ENCODE results near the gene ARHGAP10. TPM values are rescaled to one million over a fixed set of nuclear protein-coding genes. Genes with fewer than 3 reads are reported as not detected.

ARHGAP10 gene
- total RNA-seq, 1 experiment from 2014 or later = 4.8 TPM

- Histone ChIP-seq H3K36me3 (ENCODE audit: insufficient read depth, low read length, poor library complexity, severe bottlenecking) (no peaks in the 10 kb centered on the region), H3K27me3 (replicated peaks; ENCODE audit: insufficient read depth, low read depth, low read length, poor library complexity) (no peaks in the 10 kb centered on the region), H3K9me3 (ENCODE audit: low read depth, low read length, poor library complexity, severe bottlenecking) (no peaks in the 10 kb centered on the region), H3K4me3 (ENCODE audit: low read depth, low read length, poor library complexity, severe bottlenecking) (no peak overlapping the region), H3K27ac (ENCODE audit: low read depth, low read length, poor library complexity, severe bottlenecking) (no peak overlapping the region), H3K4me1 (ENCODE audit: insufficient read depth, low read length, poor library complexity, severe bottlenecking) (peaks cover 14% of the 10 kb centered on the region)
- BruUV-seq (replicated peaks) = no TSS peak
- TF ChIP-seq EZH2 (IDR thresholded peaks at IDR 0.05; ENCODE audit: borderline replicate concordance, low read depth, low read length, poor library complexity, severe bottlenecking) (no peak), CTCF (conservative IDR thresholded peaks at IDR 0.05; ENCODE audit: low read depth, low read length) (no peak)
- ChIA-PET CTCF (no interaction called here), POLR2A (ENCODE audit: low non-redundant PET) (interaction anchor here (0.6 kb wide), 1 partner anchor 93 kb away, joined by 8 read pairs; no protein-coding TSS in a partner anchor)
- DNase-seq (ENCODE audit: low spot score) = no peak
- intact Hi-C loops (cut with micrococcal nuclease; ENCODE audit: unreplicated experiment) = no loop called here
These were observed 116.1 kb downstream of the ARHGAP10 start for GRCh38 chr4:147847751-147848590.

- POLR2A ChIA-PET (ENCODE audit: low non-redundant PET) = interaction anchor here (0.6 kb wide), 1 partner anchor 94 kb away, joined by 8 read pairs; no protein-coding TSS in a partner anchor
- CTCF ChIA-PET = no interaction called here
- Histone ChIP-seq H3K9me3 (ENCODE audit: low read depth, low read length, poor library complexity, severe bottlenecking) (no peaks in the 10 kb centered on the region), H3K36me3 (ENCODE audit: insufficient read depth, low read length, poor library complexity, severe bottlenecking) (no peaks in the 10 kb centered on the region), H3K4me1 (ENCODE audit: insufficient read depth, low read length, poor library complexity, severe bottlenecking) (peaks cover 13% of the 10 kb centered on the region), H3K27ac (ENCODE audit: low read depth, low read length, poor library complexity, severe bottlenecking) (no peak overlapping the region), H3K27me3 (replicated peaks; ENCODE audit: insufficient read depth, low read depth, low read length, poor library complexity) (no peaks in the 10 kb centered on the region), H3K4me3 (ENCODE audit: low read depth, low read length, poor library complexity, severe bottlenecking) (no peak overlapping the region)
- no TSS peak for BruUV-seq (replicated peaks)
- TF ChIP-seq EZH2 (IDR thresholded peaks at IDR 0.05; ENCODE audit: borderline replicate concordance, low read depth, low read length, poor library complexity, severe bottlenecking) (no peak), CTCF (conservative IDR thresholded peaks at IDR 0.05; ENCODE audit: low read depth, low read length) (no peak)
- no peak for DNase-seq (ENCODE audit: low spot score)
- intact Hi-C loops (cut with micrococcal nuclease; ENCODE audit: unreplicated experiment) = no loop called here
These were observed 116.7 kb downstream of the ARHGAP10 start for GRCh38 chr4:147848634-147849033.

GRCh38 chr4:147851135-147851534 is 119.2 kb downstream of the ARHGAP10 start:
- H3K4me1 ChIP-seq (ENCODE audit: insufficient read depth, low read length, poor library complexity, severe bottlenecking) = peaks cover 19% of the 10 kb centered on the region
- H3K36me3 ChIP-seq (ENCODE audit: insufficient read depth, low read length, poor library complexity, severe bottlenecking) = no peaks in the 10 kb centered on the region
- no peak overlapping the region for H3K4me3 ChIP-seq (ENCODE audit: low read depth, low read length, poor library complexity, severe bottlenecking)
- H3K27ac ChIP-seq (ENCODE audit: low read depth, low read length, poor library complexity, severe bottlenecking) = no peak overlapping the region
- BruUV-seq (replicated peaks) = no TSS peak
- H3K27me3 ChIP-seq (replicated peaks; ENCODE audit: insufficient read depth, low read depth, low read length, poor library complexity) = no peaks in the 10 kb centered on the region
- POLR2A ChIA-PET (ENCODE audit: low non-redundant PET) = no interaction called here
- CTCF ChIA-PET = no interaction called here
- no peak for DNase-seq (ENCODE audit: low spot score)
- no peaks in the 10 kb centered on the region for H3K9me3 ChIP-seq (ENCODE audit: low read depth, low read length, poor library complexity, severe bottlenecking)
- intact Hi-C loops (cut with micrococcal nuclease; ENCODE audit: unreplicated experiment) = no loop called here
- no peak for TF ChIP-seq CTCF (conservative IDR thresholded peaks at IDR 0.05; ENCODE audit: low read depth, low read length)
- TF ChIP-seq EZH2 (IDR thresholded peaks at IDR 0.05; ENCODE audit: borderline replicate concordance, low read depth, low read length, poor library complexity, severe bottlenecking) = no peak

All from A673 (cell line).